DND-41 (cell line): ENCODE data around the gene ESRRA.

Experiments used
- EZH2 ChIP-seq: IDR thresholded peaks from 3 replicates; pipeline ENCODE4 v1.6.1; 2012; ENCODE audit warnings: borderline replicate concordance, low read depth, mild to moderate bottlenecking, moderate library complexity, low read length, inconsistent platforms; ENCODE audit not compliant: severe bottlenecking
- TF ChIP-seq, protein P1 (sequence below): IDR thresholded peaks from 2 replicates; pipeline ENCODE4 v1.5.1; 2012; ENCODE audit warnings: borderline replicate concordance, low read length, moderate library complexity, mild to moderate bottlenecking; ENCODE audit not compliant: poor library complexity, severe bottlenecking; ENCODE audit errors: extremely low read depth

DNA sequence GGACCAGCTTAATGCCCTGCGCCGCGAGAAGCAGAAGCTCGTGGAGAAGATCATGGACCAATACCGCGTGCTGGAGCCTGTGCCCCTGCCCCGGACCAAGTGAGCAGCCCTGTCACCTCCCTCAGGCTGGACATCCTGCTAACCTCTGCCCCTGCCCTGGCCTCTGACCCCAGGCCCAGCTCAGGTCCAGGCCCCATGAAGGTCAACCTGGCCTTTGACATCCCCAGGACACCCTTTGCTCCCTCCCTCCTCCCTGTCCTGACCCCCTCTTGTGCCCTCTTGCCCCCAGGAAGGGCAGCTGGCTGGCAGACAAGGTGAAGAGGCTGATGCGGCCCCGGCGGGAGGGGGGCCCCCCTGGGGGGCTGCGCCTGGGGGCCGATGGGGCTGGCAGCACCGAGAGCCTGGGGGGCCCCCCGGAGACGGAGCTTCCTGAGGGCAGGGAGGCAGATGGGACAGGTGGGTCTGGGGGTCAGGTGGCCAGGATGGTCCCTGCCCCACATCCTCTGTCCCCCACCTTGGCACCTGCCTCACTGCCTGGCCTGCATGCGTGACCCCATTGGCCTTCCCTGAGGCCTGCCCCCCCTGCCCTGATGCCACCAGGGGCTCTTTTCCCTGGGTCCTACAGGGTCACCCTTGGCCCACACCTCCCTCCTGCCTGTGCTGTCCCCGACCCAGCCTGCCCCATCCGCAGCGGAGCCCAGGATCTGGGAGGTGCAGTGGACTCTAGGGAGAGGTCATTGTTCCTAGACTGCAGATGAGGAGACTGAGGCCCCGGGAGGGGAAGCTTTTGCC, 48.6 kb downstream of the ESRRA start:
- TF ChIP-seq, protein P1, sequence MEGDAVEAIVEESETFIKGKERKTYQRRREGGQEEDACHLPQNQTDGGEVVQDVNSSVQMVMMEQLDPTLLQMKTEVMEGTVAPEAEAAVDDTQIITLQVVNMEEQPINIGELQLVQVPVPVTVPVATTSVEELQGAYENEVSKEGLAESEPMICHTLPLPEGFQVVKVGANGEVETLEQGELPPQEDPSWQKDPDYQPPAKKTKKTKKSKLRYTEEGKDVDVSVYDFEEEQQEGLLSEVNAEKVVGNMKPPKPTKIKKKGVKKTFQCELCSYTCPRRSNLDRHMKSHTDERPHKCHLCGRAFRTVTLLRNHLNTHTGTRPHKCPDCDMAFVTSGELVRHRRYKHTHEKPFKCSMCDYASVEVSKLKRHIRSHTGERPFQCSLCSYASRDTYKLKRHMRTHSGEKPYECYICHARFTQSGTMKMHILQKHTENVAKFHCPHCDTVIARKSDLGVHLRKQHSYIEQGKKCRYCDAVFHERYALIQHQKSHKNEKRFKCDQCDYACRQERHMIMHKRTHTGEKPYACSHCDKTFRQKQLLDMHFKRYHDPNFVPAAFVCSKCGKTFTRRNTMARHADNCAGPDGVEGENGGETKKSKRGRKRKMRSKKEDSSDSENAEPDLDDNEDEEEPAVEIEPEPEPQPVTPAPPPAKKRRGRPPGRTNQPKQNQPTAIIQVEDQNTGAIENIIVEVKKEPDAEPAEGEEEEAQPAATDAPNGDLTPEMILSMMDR = no peak
- no peak for TF ChIP-seq EZH2
